K562 (cell line): ENCODE results near the gene ZNF8. TPM values are rescaled to one million over a fixed set of nuclear protein-coding genes. Genes with fewer than 3 reads are reported as not detected.

Experiments used
- ESRRB ChIP-seq: fragments of 250-450 bp; sonication (Bioruptor Pico); IDR thresholded peaks from 2 replicates; pipeline ENCODE4 v1.5.0; 2020; ENCODE audit warnings: mild to moderate bottlenecking, moderate library complexity, borderline replicate concordance
- FOXM1 ChIP-seq, 2 experiments: fragments of 450-650 bp in 1 of 2; sonication (generic) in 1 of 2; formaldehyde crosslinking in 1 of 2; IDR thresholded peaks; 2 replicates each; pipeline versions ENCODE4 v1.6.1 to v1.9.0; 2017 to 2022; ENCODE audit warnings: low read depth in 2 of 2, mild to moderate bottlenecking in 2 of 2, missing genetic modification reagents in 1 of 2, moderate library complexity in 1 of 2
- GATA2 ChIP-seq: sonication (generic); formaldehyde crosslinking; IDR thresholded peaks from 2 replicates; pipeline ENCODE4 v1.4.0; 2020; ENCODE audit warnings: mild to moderate bottlenecking, missing genetic modification reagents
- HDAC1 ChIP-seq, 2 experiments: fragments of 450-650 bp; IDR thresholded peaks; 2 replicates each; pipeline ENCODE4 v1.6.1; 2016 to 2017; ENCODE audit warnings: inconsistent platforms in 1 of 2, mild to moderate bottlenecking in 1 of 2, moderate library complexity in 1 of 2
- IRF1 ChIP-seq: sonication (generic); formaldehyde crosslinking; IDR thresholded peaks from 2 replicates; pipeline ENCODE4 v1.8.0; 2022; ENCODE audit warnings: missing genetic modification reagents, mild to moderate bottlenecking, borderline replicate concordance
- NCOA4 ChIP-seq: fragments of 450-650 bp; IDR thresholded peaks from 2 replicates; pipeline ENCODE4 v1.6.1; 2018; ENCODE audit warnings: mild to moderate bottlenecking; ENCODE audit not compliant: partially characterized antibody
- NFE2L1 ChIP-seq: fragments of 450-650 bp; IDR thresholded peaks from 2 replicates; pipeline ENCODE4 v1.6.1; 2016; ENCODE audit warnings: missing genetic modification characterization, low read depth, mild to moderate bottlenecking, missing compliant biosample characterization, moderate library complexity, borderline replicate concordance
- NFXL1 ChIP-seq: fragments of 450-650 bp; formaldehyde crosslinking; IDR thresholded peaks from 2 replicates; pipeline ENCODE4 v1.4.0; 2021; ENCODE audit warnings: mild to moderate bottlenecking
- PREB ChIP-seq: sonication (generic); formaldehyde crosslinking; IDR thresholded peaks from 2 replicates; pipeline ENCODE4 v1.8.1; 2023; ENCODE audit warnings: mild to moderate bottlenecking, missing genetic modification reagents
- PURB ChIP-seq: sonication (generic); formaldehyde crosslinking; IDR thresholded peaks from 2 replicates; pipeline ENCODE4 v1.9.0; 2021; ENCODE audit warnings: low read depth, mild to moderate bottlenecking, missing genetic modification reagents
- SAP30 ChIP-seq: fragments of 200-600 bp; sonication (generic); IDR thresholded peaks from 2 replicates; pipeline ENCODE4 v1.6.1; 2012; ENCODE audit warnings: borderline replicate concordance, low read depth, mild to moderate bottlenecking, moderate library complexity, low read length, control low read depth, inconsistent platforms; ENCODE audit not compliant: insufficient read depth, poor library complexity, severe bottlenecking
- USF2 ChIP-seq: sonication (generic); formaldehyde crosslinking; IDR thresholded peaks from 2 replicates; pipeline ENCODE4 v1.5.0; 2020; ENCODE audit warnings: missing genetic modification reagents
- ZBTB26 ChIP-seq: fragments of 450-650 bp; formaldehyde crosslinking; IDR thresholded peaks from 2 replicates; pipeline ENCODE4 v1.4.0; 2022; ENCODE audit warnings: missing genetic modification characterization
- ZNF146 ChIP-seq: IDR thresholded peaks from one replicate; pipeline ENCODE4 v1.6.1; 2018; ENCODE audit warnings: missing compliant biosample characterization; ENCODE audit not compliant: unreplicated experiment
- ZNF395 ChIP-seq: fragments of 200-800 bp; sonication (Bioruptor generic); IDR thresholded peaks from 2 replicates; pipeline ENCODE4 v1.6.1; 2017; ENCODE audit warnings: missing genetic modification characterization, missing compliant biosample characterization
- ZNF518B ChIP-seq: fragments of 250-450 bp; sonication (Bioruptor Pico); IDR thresholded peaks from 2 replicates; pipeline ENCODE4 v1.5.0; 2021; ENCODE audit warnings: mild to moderate bottlenecking, moderate library complexity
- polyA plus RNA-seq, 8 experiments: library from polyadenylated mRNA; depleted of rRNA in 4 of 8; stranded (reverse) in 5 of 8; unstranded in 3 of 8; fragments of >200 nt; fragmentation: Nextera tagmentation in 2 of 8; fragmentation: Illumina TruSeq in 1 of 8; extraction: Ambion mirVana in 2 of 8; extraction: Trizol in 1 of 8; gene quantifications; 2 replicates each; pipeline versions ENCODE4 v1.2.1 to v1.2.3, GENCODE V29; 2011 to 2014; ENCODE audit warnings: inconsistent platforms in 1 of 8, missing spikeins in 1 of 8
- total RNA-seq, 7 experiments: library from RNA; depleted of rRNA in 6 of 7; stranded (reverse); fragments of >200 nt in 6 of 7; fragmentation: Illumina TruSeq in 2 of 7; extraction: Trizol in 2 of 7; gene quantifications; 2 replicates each; pipeline versions ENCODE4 v1.2.1 to v1.2.3, GENCODE V29; 2011 to 2021; ENCODE audit warnings: low replicate concordance in 1 of 7

Gene ZNF8
- total and polyA plus RNA-seq, 9 of the 15 experiments (the other 6 are each of a cell fraction or from before 2014, with no cell fraction given), result 0.71 to 7.7 (median 4.7) TPM

- TF ChIP-seq ZNF518B (CRISPR knock-in tag), result no peak
- TF ChIP-seq ZNF146 (CRISPR knock-in tag), result no peak
- TF ChIP-seq FOXM1 (IDR thresholded peaks at IDR 0.05; ENCODE audit: low read depth), result 0 out of 2 replicates have a peak, but pooled peaks have one; percentile 1
- 0 out of 2 replicates have a peak, but pooled peaks have one; percentile 68 for TF ChIP-seq FOXM1 (CRISPR knock-in tag; IDR thresholded peaks at IDR 0.05; ENCODE audit: low read depth)
- no peak for TF ChIP-seq NFE2L1 (tag)
- no peak for TF ChIP-seq NFXL1 (CRISPR knock-in tag)
- TF ChIP-seq GATA2, result peak; percentile 12; the same call in 1 of the 2 replicates
- no peak for TF ChIP-seq ESRRB
- TF ChIP-seq ZNF395, result no peak; the same call in 1 of the 2 replicates
- no peak for TF ChIP-seq ZBTB26 (CRISPR knock-in tag)
- TF ChIP-seq PURB, result no peak
- TF ChIP-seq NCOA4, result peak; percentile 44
- no peak for TF ChIP-seq USF2 (CRISPR knock-in tag)
- no peak for TF ChIP-seq PREB (CRISPR knock-in tag)
- TF ChIP-seq SAP30, result peak; percentile 88
- no peak for TF ChIP-seq IRF1 (CRISPR knock-in tag)
- TF ChIP-seq HDAC1 (IDR thresholded peaks at IDR 0.05), result peak; percentile 26 to 94; a peak in 3 of 4 replicates
These were observed 48.4 kb downstream of the ZNF8 start, which contains the start of gene ZSCAN22 (continued) for GRCh38 chr19:58326914-58327726.
